ENCODE measurements around the gene TMEM271. TPM values are rescaled to one million over a fixed set of nuclear protein-coding genes. Genes with fewer than 3 reads are reported as not detected.

The TMEM271 gene
- total RNA-seq, 2 experiments from 2014 or later = not detected

DNA sequence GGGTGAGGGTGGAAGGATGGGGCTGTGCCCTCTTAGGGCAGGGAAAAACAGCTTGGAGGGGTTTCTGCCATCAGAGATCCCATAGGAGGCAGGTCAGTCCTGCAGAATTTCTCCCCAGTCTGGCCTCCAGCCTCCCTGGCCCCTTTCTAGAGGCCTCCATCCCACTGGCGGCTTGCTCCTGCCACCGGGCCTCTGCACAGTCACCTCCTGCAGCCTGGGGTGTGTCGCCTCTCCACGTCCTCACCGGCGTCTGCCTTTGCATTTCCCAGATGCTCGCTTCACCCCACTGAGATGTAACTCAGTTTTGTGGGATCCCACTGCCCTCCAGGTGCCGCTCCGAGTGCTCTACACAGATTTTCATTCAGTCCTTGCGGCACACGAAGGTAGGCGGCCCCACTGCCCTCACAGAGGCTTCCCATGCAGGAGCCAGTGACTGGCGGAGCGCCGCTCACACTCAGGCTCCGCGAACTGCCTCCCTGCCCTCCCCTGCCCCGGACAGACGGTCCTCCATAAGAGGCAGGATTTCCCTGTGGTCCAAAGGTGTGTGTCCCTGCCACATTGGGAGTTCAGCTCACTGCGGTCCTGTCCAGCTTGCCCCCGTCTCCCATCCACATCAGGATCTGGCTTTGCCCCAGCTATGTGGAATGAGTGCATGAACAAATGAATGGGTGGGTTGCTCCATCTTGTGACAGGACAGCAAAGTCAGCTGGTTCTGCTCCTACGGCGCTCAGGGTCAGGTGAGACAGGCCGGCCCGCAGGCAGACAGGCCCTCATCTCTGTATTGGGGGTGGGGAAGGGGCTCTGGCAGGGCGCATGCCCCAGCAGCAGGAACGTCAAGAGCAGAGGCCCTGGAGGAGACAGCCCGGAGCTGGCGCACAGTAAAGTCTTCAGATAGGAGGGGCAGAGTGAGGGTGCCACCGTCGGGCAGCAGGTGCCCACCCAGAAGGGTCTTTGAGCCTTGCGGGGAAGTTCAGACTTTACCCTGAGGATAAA is 2.7 kb upstream of the TMEM271 start:
- Mint-ChIP-seq H3K4me1 (ENCODE audit: low read depth) (peaks cover 4% of the 10 kb centered on the region), H3K9me3 (peaks cover 2% of the 10 kb centered on the region), H3K4me3 (no peak overlapping the region), H3K36me3 (ENCODE audit: low read depth) (no peaks in the 10 kb centered on the region), H3K27ac (no peak overlapping the region), H3K27me3 (peaks cover 47% of the 10 kb centered on the region)
- CTCF ChIA-PET = no interaction called here
- POLR2A ChIA-PET = no interaction called here
- DNase-seq = no peak
- TF ChIP-seq, protein P1, sequence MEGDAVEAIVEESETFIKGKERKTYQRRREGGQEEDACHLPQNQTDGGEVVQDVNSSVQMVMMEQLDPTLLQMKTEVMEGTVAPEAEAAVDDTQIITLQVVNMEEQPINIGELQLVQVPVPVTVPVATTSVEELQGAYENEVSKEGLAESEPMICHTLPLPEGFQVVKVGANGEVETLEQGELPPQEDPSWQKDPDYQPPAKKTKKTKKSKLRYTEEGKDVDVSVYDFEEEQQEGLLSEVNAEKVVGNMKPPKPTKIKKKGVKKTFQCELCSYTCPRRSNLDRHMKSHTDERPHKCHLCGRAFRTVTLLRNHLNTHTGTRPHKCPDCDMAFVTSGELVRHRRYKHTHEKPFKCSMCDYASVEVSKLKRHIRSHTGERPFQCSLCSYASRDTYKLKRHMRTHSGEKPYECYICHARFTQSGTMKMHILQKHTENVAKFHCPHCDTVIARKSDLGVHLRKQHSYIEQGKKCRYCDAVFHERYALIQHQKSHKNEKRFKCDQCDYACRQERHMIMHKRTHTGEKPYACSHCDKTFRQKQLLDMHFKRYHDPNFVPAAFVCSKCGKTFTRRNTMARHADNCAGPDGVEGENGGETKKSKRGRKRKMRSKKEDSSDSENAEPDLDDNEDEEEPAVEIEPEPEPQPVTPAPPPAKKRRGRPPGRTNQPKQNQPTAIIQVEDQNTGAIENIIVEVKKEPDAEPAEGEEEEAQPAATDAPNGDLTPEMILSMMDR (IDR thresholded peaks at IDR 0.05) = no peak
- ATAC-seq = no peak
- intact Hi-C loops (cut with micrococcal nuclease) = no loop called here

DNA sequence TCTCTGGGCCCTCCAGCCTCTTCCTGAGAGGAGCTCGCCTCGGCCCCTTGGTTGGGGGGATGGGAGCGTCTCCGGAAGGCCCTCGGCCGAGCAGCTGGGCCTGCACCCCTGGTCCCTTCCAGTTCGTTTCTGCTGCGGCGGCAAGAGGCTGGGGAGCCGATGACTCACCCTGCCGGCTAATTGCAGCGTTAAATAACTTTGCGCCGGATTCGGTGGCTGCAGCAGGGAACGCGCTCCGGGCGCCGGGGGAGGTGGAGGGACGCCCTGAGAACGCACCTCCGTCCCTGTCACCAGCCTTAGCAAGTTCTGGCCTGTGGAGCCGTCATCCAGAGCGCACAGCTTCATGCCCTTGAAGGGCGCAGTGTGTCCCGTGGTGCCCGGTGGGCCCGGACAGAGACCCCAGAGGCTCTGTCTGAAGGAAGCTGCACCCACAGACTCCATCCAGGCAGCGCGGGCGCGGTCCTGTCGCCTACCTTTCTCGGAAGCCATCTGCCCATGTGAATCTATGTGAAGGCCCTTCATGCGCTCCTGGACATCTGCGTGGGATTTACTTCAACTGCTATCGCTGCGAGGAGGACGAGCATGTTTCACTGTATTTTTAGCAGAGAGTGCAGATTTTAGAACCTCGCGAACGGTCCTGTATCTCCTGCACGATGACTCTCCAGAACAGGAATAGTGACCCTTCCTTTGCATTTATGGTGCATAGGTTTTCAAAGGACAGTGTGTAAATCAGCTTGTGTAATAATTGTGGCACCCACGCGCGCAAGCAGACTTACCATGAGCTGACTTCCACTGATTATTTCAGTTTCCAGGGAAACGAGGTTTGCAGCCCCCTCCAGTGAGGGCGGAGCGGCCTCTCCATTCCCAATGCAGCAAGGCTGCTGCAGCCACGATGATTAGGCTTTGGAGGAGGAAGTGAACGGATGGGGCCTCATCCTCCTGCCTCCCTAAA is 1.7 kb upstream of the TMEM271 start:
- Mint-ChIP-seq H3K4me1 (ENCODE audit: low read depth) (peaks cover 4% of the 10 kb centered on the region), H3K27ac (no peak overlapping the region), H3K36me3 (ENCODE audit: low read depth) (no peaks in the 10 kb centered on the region), H3K4me3 (no peak overlapping the region), H3K9me3 (no peaks in the 10 kb centered on the region), H3K27me3 (peaks cover 53% of the 10 kb centered on the region)
- TF ChIP-seq, protein P1 (IDR thresholded peaks at IDR 0.05) = no peak
- ChIA-PET CTCF (no interaction called here), POLR2A (interaction anchor here (0.8 to 1.1 kb wide), 2 partner anchors 9 to 679 kb away, joined by 3 read pairs; no protein-coding TSS in a partner anchor)
- intact Hi-C loops (cut with micrococcal nuclease) = no loop called here
- peak; percentile 61 for DNase-seq
- peak; percentile 48 for ATAC-seq

DNA sequence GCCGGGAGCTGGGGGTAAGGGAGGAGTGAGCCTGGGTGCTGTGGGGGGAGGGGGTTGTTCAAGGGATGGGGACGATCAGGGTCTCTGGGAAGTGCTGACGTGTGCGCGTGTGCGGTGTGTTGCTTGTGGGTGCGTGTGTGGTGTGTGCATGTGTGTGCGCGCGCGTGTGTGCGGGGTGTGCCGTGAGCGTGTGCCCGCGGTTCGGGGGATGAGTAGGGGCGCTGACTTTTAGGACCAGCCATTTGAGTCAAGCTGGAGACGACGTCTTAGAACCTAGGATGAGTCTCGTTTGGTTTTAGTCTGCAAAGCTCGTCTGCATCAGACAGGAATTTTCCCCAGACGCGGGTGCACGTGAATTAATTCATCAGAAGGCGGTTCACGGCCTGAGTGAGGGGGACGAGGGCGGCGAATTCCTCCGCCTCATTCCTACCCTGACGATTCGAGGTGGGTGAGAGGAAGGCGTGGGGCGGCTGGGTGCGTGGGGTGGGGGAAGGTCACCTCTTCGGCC is 950 bp upstream of the TMEM271 start:
- TF ChIP-seq, protein P1 (IDR thresholded peaks at IDR 0.05) = no peak
- ATAC-seq (no peak), DNase-seq (no peak)
- no peaks in the 10 kb centered on the region for H3K36me3 Mint-ChIP-seq (ENCODE audit: low read depth)
- H3K27me3 Mint-ChIP-seq = peaks cover 58% of the 10 kb centered on the region
- H3K27ac Mint-ChIP-seq = no peak overlapping the region
- ChIA-PET CTCF (no interaction called here), POLR2A (interaction anchor here (0.8 to 1.1 kb wide), 2 partner anchors 10 to 680 kb away, joined by 3 read pairs; no protein-coding TSS in a partner anchor)
- H3K9me3 Mint-ChIP-seq = no peaks in the 10 kb centered on the region
- H3K4me1 Mint-ChIP-seq (ENCODE audit: low read depth) = peaks cover 4% of the 10 kb centered on the region
- H3K4me3 Mint-ChIP-seq = peak overlapping the region; percentile 32
- intact Hi-C loops (cut with micrococcal nuclease) = no loop called here

DNA sequence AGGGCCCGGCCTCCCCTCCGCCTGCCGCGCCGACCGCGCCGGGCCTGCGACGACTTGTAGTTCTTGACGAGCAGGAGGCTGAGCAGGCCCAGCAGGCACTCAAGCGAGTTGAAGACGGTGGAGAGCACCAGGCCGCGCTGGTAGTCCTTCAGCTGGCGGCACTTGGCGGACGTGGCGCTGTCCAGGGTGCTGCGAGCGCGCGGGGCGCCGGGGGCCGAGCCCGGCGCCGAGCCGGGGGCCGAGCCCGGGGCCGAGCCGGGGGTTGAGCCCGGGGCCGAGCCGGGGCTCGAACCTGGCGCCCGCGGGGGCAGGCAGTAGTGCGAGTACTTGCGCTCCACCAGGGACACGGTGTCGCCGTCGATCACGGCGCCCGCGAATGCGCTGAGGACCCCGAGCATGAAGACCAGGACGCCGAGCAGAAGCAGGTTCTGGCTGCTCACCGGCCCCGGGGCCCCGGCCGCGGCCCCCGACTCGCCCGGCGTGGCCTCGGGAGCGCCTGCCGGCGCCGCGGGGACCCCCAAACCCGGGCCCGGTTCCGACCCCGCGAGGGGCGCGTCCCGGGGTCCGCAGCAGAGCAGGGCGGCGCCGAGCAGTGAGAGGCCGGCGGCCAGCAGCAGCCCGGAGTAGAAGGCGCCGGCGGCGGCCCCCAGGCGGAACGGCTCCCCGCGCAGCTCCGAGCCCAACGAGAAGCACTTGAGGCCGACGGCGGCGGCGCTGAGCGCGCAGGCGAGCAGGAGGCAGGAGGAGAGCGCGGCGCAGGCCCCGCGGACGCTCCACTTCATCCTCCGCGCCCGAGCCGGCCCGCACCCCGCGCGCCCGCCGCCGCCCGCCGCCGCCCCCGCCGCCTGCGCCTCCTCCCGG is 584 bp downstream of the TMEM271 start:
- intact Hi-C loops (cut with micrococcal nuclease) = no loop called here
- peak; percentile 21 for DNase-seq

More for the DNA sequence above, 584 bp downstream of the TMEM271 start:
- peak; percentile 21 for ATAC-seq
- POLR2A ChIA-PET = no interaction called here
- no peaks in the 10 kb centered on the region for H3K9me3 Mint-ChIP-seq
- CTCF ChIA-PET = no interaction called here
- TF ChIP-seq, protein P1 (IDR thresholded peaks at IDR 0.05) = no peak
- H3K4me3 Mint-ChIP-seq = no peak overlapping the region
- H3K27me3 Mint-ChIP-seq = peaks cover 58% of the 10 kb centered on the region
- peaks cover 4% of the 10 kb centered on the region for H3K4me1 Mint-ChIP-seq (ENCODE audit: low read depth)
- H3K36me3 Mint-ChIP-seq (ENCODE audit: low read depth) = no peaks in the 10 kb centered on the region
- no peak overlapping the region for H3K27ac Mint-ChIP-seq
